Activated CD4-positive, alpha-beta T cell treated with anti-CD3 and anti-CD28 coated beads for 1 hour (primary cell): Measurements from ENCODE around the gene UTP4.
A peak's percentile ranks its signal among the peaks of the same experiment; 100 is the strongest.

Experiments used
- DNase-seq: peaks from one replicate; pipeline ENCODE4 v3.0.0-alpha.2; 2020

Gene UTP4

GRCh38 chr16:69180011-69180338 lies 47.5 kb downstream of the UTP4 start:
- DNase-seq = no peak

DNA sequence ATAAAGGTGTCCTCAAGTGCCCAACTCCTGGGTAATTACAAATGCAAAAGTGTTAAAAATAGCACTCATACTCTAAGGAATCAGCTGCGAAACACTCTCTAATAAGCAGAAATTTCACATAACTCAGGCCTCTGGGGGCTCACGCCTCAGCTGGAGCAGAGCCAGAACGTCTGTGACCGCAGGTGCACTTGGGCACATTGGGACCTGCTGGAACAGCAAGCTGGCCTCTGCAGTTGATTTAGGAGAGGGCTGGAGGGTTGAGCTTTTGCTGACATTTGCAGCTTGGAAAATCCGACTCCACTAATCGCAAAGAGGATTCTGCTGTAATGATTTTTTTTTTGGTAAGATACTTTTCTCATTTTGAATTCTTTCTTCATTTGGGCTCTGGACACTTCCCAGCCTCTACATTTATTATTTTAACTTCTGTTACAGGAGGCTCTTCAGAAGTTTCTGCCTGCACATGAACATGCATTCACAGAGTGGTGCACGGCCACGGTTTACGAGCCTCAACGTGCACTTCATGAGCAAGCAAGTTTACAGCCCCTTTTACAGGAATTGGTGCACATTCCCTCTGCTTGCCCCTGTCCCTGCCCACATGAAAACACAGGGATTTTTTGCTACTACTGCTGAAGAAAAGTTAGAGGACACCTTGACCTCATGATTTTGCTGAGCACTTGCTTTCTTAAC lies 50.4 kb downstream of the UTP4 start:
- DNase-seq = no peak

GRCh38 chr16:69186642-69187445 lies 54.4 kb downstream of the UTP4 start, which contains the start of gene SNTB2:
SNTB2 (plus strand) TSS chr16:69187164; CDS start chr16:69187167, 3 bp downstream.
- DNase-seq = peak; percentile 67

GRCh38 chr16:69187446-69188235 lies 55.2 kb downstream of the UTP4 start:
- peak; percentile 18 for DNase-seq

- no peak for DNase-seq
Measured at GRCh38 chr16:69188236-69188549, 55.7 kb downstream of the UTP4 start.

DNA sequence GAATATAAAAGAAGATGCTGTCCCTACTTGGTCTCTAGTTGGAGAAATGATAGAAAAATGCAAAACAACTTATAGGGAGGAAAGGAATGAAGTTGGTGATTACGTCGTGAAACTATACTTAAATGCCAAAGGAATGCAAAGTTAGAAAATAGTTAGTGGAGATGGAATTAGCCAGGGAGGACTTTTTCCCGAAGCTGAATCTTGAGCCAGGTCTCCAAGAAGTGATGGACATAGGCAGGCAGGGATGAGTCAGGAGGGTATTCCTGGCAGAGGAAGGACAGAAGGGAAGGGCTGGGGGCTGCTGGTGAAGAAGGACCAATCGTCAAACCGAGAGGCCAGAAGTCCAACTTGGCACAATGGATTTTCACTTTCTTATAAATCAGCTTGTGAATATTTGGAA lies 56.3 kb downstream of the UTP4 start:
- no peak for DNase-seq

DNA sequence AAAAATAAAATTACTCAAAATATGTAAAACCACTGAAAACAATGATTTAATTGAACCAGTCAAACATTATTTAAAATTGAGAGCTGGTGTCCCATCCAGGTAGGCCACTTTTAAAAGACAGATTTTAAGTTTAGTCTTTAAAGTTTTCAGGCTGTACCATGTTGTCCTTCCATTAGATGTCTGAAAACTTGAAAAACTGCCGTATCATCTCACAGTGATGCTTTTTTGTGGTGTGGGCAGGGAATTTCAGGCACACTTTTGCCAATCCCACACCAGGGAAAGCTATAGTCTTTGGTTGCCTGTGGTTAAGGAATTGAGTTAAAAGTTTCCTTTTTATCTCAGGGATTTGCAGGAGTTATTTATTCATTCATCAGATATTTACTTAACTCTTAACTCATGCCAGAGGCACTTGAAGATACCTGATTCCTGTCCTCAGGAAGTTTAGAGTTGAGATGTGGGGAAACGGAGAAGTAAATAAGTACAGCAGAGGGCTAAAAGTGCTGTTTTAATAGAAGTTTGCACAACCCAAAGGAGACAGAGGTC lies 57.7 kb downstream of the UTP4 start:
- DNase-seq = no peak

DNA sequence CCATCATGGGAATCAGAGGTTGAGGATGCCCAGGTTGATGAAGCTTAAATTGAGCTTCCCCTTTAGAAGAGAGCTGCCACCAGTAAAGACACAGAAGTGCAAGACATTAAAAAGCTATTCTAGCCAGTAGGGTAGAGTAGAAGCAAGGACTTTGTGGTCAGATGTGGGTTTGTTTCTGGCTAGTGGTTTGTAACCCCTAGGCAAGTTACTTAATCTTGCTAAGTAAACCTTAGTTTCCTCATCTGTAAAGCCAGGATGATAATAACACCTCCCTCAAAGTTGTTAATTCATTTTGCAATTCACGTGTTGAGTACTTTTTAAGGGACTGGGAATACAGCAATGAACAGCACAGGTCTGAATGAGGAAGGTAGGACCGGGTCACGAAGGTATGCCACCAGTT lies 58.1 kb downstream of the UTP4 start:
- no peak for DNase-seq

- DNase-seq = no peak
Measured at GRCh38 chr16:69191136-69191535, 58.7 kb downstream of the UTP4 start.

DNA sequence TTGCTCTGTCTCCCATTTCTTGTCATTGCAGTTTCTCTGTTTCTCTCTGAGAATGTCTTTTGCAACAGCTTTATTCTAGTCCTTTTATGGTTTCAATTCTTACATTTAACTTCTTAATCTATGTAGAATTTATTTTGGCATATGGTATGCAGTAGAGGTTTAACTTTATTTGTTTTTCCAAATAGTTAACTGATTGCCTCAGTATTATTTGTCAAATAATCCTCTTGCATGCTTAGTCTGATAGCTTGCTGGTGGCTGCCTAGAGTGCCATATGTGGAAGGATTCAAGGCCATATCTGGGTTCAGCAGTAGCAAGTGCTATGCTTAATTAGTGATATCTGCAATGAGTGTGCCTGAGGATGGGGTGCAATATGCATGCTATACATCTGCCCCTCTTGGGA lies 61.4 kb downstream of the UTP4 start:
- DNase-seq = no peak

DNA sequence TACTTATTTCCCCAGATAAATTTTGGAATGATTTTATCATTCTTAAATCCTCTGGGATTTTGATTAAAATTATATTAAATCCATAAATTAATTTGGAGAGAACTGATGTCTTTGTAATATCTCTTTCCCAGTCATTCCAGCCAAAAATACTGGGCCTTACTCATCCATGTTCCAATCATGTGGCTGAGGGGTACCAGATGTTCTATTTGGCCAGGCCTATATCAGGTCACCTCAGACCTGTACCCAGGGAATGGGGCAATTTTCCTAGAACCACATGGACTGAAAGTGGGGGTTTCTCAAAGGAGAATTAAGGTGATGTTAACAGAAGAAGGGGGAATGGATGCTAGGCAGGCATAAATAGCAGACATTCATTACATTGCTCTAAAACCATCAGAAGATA lies 62.0 kb downstream of the UTP4 start:
- DNase-seq = no peak

GRCh38 chr16:69195369-69196029 lies 63.0 kb downstream of the UTP4 start:
- no peak for DNase-seq

DNA sequence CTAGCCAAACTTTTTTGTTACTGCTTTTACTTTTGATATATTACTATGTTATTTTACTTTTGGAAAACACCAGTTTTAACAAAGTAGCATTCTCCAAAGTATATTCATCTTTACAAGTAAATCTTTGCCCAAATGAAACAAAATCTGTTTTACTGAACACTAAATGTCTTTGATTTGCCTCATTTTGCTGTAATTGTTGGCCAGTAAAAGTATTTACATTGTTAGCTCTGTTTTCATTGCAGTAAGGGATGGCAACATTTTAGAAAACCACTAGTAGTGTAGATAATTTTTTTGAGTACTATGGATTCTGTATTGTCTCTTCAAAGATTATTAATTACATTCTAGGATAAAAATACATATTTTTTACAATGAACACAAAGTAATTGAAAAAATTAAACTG lies 65.1 kb downstream of the UTP4 start:
- no peak for DNase-seq

- DNase-seq = no peak
Measured at GRCh38 chr16:69199382-69199781, 66.9 kb downstream of the UTP4 start.

GRCh38 chr16:69201291-69201690 lies 68.8 kb downstream of the UTP4 start:
- DNase-seq = no peak

DNA sequence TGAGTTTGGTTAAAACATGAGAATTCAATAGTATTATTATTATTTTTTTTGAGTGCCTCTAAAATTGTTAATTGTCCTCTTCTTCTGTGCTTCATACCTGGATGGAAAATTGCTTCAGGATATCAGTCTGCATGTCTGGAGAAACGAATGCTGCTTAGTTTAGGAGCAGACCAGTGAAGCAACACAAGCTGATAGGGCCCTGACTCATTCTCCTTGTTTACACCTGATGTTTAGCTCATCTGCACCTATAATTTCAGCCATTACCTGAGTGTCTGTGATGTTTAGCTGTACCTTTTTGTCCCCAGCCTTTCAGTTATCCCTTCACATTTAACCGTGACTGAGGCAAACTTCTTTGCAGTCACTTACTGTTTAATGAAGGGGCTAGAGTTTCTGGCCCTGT lies 69.3 kb downstream of the UTP4 start:
- DNase-seq = no peak

GRCh38 chr16:69204172-69204571 lies 71.7 kb downstream of the UTP4 start:
- no peak for DNase-seq

DNA sequence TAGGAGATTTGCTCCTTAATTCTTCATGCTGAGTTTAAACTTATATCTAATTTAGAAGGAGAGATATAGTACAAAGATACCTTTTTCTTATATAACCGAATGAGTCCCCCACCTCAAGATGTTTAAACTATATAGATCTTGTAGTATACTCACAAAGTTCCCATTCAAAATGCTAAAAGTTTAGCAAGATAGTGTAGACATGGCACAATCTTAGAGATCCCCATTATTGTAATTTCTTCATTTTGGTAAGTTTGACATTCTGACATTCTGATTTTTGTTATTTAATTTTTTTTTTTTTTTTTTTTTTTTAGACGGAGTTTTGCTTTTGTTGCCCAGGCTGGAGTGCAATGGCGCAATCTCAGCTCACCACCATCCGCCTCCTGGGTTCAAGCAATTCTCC lies 77.3 kb downstream of the UTP4 start:
- no peak for DNase-seq

GRCh38 chr16:69217433-69217832 lies 85.0 kb downstream of the UTP4 start:
- no peak for DNase-seq
